ENCODE results near the gene UNC5A.

Gene UNC5A

DNA sequence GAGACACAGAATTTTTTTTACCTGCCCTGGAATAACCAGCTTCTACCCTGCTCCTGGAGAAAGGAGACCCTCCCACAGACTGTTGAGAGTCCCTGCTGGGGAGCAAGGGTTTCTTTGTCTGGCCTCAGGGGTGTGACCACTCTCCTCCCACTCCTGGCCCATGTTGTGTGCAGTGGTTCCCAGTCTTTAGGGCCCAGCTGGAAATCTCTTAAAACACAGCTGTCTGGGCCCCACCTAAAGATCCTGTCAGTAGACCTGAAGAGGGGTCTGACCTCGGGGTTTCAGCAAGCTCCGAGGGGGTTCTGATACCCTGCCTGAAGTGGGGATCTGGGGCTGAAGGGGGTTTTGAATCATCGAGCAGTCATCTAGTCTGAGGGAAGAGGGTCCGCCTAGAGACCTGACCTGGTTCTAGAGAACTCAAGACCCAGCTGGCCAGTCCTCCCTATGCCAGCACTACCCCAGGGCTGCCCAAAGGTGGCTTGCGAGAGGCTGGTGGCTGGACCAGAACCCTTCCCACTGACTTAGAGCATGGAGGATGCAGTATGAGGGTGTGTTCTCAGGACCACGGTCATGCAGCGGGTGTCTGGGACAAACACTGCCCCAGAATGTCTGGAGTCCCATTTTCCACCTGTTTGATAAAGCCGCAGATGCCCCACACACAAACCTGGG is 8.1 kb upstream of the UNC5A start:
- FAIRE-seq: no peak

DNA sequence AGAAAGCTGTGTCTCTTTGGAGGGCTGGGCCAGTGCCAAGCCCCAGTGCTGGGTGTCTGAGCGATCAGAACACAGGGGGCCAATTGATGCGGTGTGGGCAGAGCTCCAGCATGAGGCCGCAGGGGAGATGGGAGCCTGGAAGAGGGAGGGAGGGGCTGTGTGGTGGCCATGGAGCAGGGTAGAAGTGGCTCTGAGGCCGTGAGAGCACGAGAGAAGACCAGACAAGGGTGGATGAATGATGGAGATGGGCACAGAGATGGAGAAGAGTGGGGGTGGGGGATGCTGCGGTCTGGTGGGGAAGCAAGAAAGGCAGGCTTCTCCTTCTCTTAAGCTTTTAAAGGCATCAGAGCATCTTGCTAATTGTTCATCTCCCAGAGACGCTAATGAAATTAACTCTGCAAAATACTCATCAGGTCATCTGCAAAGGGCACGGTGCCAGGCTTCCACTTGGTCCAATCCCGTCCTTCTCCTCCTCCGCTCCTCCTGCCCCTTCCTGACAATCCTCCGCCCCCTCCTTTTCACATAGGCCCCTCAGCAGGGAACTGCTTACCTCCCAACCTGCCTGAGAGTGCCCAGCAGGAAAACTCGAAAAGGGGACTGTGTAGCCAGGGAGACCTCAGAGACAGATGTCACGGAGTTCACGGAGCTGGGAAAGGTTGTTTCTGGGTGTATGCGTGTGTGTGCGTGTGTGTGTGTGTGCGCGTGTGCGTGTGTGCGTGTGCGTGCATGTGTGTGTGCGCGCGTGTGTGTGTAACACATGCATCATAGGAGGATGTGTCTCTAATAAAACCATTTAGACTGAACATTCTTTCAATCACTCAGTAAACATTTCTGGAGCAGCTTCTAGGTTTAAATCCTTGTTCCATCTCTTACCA is 7.1 kb upstream of the UNC5A start:
- FAIRE-seq: no peak

GRCh38 chr5:176803943-176804498 is 6.3 kb upstream of the UNC5A start:
- FAIRE-seq: no peak

DNA sequence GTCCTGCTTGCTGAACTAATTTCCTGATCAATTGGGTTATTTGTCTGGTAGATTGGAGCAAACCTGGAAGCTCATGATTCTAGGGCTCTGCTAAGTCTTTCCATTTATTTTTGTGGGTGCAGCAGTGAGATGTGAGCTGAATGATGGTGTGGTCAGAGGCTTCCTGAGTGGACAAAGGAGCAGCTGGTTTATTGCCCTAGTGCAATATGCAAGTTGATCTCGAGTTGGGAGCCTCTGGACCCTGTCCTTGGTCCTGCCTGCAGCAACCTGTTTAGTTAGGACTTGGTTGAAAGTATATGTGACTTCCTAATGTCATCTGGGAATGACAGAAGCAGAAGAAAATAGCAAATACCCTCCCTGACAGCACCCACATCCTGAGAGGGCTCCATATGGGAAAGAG is 4.2 kb upstream of the UNC5A start:
- FAIRE-seq: no peak

DNA sequence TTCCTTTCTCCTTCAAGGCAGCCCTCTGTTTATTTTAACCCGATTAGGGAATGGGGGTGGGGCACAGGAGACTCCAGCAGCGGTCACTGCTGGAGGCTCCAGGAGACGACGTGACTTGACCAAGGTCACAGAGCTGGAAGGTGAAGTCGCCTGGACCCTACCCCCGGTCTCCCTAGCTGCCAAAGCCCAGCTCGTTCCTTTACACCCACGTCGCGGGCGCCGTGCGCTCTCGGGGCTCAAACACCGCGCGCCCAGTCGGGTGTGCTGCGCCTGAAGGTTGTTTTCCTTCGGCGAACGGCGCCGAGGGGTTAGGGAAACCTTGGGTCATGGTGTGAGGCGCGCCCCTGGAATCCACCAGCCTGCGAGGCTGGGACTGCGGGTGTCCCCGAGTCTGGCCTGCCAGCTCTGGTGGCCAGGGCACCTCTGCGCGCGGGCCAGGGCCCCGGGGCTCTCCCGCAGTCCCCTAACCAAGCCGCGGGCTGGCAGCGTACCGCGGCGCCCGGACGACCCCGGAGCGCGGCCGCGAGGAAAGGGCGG is 747 bp upstream of the UNC5A start:
- FAIRE-seq: no peak

- FAIRE-seq: no peak
Observed at GRCh38 chr5:176810687-176811501, 535 bp downstream of the UNC5A start.

DNA sequence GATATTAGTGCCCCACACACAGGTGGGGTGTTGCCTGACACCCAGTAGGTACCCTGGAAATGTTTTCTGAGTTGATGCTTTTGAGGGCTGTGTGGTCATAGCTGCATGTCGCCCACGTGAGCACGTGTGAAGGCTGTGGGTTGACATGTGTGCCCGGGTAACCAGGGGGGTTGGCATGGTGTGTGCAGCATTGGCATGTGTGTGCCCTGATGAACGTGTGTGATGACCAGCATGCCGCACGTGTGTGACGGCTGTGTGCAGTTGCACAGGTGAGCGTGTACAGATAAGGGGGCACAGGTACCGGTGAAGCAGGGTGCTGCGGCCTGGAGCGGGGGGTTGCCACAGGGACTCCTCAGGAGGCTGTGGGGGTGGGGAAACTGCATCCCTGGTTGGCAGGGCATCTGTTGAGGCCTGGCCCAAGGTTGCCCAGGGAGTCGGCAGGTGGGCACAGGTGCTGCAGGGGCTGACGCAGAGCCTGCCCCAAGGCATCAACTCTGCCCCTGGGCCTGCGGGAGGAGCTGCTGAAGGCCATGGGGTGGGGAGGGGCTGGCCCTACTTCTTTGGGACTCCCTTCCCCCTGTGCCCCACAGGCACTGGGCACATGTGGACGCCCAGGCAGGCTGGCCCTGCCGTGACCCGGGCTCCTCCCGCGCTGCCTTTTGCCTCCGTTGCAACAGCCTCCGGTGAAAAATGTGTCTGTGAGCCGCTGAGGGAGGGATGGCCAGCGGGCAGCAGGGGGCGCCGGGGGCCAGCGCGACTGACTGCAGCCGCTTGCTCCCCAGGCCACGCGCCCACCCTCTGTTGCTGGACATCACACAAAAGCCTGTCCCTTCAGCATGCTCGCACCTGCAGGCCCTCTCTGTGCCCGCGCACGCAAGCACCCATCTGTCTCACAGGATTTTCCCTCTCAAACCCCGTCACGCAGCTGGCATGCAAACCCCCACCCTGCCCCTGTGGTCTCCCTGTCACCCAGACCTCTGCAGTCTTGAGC is 2.2 kb downstream of the UNC5A start:
- FAIRE-seq: no peak

DNA sequence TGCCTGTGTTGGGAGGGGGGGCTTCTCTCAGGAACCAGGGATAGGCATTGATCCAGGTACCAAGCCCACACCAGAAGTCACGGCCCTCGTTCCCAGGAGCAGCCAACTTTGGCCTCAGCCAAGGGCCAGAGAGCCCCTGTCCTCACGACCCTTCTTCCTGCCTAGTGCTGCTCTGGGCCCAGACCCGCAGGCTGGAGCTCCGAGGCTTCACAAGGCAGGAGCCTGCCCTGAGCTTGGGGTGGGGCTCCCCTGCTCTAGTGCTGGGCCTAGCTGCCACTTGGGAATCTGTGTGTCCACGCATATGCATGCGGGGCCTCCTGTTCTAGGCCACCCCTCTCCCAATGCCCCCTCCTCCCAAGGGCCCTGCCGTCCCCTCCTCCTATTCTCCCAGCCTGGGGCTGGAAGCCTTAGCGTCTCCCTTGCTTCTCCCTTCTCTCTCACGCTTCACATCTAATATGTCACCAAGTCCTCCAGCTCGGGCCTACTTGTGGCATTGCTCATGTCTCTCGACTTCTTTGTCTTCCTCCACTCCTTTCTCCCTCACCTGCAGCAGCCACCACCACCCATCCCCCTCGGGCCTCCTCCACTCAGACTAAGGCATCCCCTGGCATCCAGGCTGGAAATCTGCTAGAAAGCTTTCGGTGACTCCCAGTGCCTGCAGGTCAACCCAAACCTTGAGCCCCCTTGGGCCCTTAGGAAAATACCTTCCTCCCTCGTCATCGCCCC is 3.4 kb downstream of the UNC5A start:
- FAIRE-seq: no peak

- FAIRE-seq: no peak
Observed at GRCh38 chr5:176814313-176814685, 3.9 kb downstream of the UNC5A start.

- FAIRE-seq: no peak
Observed at GRCh38 chr5:176814836-176815438, 4.6 kb downstream of the UNC5A start.

DNA sequence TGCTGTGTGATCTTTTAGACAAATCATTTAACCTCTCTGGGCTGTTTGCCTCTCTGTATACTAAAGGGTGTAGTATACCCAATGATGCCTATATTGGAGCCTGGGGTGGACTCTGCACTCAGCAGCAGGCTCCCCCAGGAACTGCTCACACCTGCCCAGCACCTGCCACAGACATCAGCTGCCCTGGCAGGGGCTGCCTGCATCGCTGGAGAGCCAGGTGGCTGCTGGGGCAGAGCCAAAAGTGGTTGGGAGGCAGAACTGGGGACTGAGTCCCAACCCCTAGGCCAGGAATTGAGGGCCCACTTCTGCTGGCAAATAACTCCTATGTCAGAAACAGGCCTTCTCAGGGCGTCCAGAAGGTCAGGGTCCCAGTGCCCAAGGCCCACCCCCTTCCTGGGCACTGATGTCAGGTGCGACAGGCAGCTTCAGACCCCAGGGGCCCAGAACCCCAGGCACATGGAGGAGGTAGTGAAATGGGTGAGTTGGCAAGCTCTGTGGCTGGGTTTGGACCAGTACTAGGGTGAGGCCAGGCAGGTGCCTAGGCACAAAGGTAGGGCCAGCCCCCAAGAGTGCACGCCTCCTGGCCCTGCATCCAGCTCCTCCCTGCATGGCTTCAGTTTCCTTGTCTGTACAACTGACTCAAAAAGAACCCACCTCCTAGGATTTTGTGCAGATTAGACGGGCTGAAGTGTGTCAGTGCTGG is 5.8 kb downstream of the UNC5A start:
- FAIRE-seq: no peak

DNA sequence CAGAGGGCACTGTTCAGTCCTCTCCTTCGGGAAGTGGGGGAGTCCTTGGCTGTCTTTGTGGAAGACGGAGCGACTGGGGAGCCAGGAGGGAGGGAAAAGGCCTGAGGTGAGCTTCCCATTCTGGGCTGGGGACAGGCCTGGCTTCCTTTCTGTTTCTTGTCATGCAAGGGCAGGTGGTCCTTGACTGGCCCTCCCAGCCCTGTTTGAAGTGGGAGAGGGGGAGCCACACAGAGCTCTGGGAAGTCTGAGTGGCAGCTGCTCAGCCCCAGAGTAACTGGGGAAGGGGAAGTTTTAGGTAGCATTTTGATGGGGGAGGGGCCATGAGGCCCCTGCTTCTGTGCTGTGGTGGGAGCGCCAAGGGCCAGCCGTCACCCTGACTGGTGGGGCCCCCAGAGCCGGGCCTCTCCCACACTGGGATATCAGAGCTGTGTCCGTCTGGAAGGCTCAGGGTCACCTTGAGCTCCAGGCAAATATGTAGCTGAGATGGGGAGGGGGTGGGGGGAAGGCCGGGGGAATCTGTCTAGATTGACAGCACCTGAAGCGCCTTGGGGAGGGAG is 6.5 kb downstream of the UNC5A start:
- FAIRE-seq: no peak

GRCh38 chr5:176817369-176817840 is 7.0 kb downstream of the UNC5A start:
- no peak for FAIRE-seq

DNA sequence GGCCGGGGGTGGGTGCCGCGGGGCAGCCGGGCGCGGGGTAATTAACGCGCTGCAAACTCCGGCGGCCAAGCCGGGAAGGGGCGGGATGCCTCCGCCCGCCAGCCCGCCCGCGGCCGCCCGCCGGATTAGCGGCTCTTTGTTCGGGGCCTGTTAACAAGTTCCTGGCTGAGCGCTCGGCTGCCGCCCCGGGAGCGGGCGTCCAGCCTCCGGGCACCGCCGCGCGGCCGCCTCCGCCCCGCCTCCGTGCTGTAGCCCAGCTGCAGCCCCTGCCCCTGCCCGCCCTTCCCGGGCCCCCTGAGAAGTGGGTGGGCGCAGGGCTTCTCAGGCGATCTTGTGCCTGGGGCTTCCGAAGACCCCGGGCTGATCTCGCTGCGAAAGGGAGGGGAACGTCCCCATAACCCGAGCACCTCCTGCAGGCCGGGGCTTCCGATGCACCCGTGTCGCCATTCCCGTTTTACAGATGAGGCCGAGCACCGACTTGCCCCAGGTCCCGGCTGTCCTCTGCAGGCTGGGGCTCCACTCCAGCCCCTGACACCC is 7.5 kb downstream of the UNC5A start:
- FAIRE-seq: no peak

DNA sequence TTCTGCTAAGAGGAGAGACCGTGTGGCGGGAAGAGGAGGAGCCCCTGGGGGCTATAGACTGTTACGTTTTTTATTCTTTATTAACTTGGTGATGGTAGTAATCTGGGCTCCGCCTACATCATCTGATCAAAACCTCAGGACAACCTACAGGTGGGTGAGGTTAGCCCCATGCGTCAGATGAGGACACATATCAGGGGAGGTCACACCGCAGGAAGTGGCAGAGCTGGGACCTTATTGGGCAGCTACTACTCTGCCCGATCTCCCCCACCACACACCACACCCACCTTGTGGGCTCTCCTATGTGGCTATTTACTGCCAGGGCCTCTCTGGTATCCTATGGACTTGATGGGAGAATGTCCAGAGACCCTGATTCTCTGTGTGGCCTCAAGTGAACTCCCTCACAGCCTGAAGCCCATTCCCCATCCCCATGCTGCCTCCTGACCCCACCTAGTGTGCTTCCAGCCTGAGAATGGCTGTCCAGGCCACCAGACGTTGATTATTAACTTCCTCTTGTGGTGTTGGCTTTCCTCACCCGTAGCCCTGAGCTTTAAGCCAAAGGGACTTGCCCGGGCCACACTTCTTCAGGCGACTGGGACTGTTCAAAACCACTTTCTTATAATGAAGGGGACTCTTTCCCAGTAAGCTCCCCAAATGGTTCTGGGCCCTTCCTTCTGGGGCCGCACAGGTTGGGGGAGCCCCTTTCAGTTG is 8.2 kb downstream of the UNC5A start:
- no peak for FAIRE-seq

DNA sequence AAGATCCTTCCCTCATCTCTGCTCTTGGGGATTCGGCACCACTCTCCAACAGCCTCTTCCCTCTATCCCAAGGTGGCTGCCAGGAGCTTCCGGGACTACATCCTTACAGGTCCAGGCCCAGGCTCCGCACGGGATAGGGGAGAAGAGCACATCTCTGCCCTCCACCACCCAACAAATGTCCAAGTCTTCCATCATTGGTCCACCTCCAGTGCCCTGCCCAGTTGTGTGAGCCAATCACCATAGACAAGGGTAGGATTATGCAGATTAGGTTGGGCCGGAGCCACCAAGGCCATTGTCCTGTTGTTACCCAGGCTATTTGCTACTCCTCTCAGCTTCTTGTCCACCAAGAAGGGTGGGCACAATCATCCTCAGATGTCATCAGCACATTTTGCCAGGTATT is 9.1 kb downstream of the UNC5A start:
- FAIRE-seq: no peak

- FAIRE-seq: no peak
Observed at GRCh38 chr5:176820937-176821336, 10.6 kb downstream of the UNC5A start.

DNA sequence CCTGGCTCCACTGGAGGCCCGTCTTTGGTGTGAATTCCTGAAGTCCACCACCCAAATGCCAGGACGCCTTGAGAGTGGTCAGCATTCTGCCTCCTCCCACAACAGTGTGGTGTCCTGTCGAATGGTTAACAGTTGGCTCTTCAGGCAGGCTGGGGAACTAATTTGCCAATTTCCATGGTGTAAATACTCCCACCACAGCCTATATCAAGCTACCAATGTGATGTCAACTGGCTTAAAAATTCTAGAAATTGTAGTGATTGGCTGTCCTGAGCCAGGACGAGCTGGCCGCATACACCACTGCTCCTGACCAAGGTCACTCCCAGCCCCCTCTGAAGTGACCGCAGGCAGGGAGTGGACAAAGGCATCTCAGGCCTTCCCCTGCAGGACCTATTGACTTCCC is 11.1 kb downstream of the UNC5A start:
- no peak for FAIRE-seq
